AG08395 (cell line): Measurements from ENCODE around the gene BABAM1.

ENCODE experiments used
- DNase-seq: peaks from one replicate; pipeline ENCODE4 v3.0.0; 2012; ENCODE audit warnings: mixed read lengths, low spot score

The BABAM1 gene

DNA sequence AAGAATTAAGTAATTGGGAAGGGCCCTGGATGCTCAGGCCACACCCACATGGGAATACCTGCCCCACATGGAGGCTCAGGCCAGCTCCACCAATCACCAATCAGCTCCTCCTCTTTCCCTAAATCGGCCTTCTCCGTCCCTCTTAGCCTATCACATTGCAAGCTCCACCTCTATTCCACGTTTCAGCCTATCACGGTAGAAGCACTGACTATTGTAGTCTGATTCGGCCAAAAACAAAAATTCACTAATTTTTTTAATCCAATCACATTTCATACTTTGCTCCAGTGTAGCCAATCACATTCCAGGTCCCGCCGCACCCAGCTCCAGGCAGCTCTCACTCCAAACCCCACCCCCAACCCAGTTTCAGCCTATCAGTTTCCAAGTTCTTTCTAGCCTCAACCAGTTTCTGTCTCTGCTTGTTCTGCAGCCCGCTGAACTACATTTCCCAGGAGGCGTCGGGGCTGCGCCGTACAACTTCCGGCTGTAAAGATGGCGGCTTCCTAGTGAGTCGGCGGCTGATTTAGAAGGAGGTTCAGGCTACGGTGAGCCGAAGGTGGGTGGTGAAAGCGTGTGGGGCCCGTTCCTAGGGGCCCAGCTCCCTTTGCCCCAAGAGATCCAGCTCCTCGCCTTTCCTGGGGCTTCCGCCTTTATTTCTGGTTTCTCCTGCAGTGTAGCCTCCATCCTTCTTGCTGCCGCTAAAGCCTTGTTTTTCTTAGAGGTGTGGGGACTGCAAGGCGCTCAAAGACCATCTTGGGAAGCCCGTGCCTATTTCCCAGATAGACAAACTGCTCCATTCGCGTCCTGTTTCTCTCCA lies at the start of gene BABAM1:
Gene BABAM1 (plus strand): TSS at position 469 of the 814 bp plus-strand sequence. CDS start 1,364 bp downstream, outside the sequence.
- DNase-seq: peak; percentile 100

DNA sequence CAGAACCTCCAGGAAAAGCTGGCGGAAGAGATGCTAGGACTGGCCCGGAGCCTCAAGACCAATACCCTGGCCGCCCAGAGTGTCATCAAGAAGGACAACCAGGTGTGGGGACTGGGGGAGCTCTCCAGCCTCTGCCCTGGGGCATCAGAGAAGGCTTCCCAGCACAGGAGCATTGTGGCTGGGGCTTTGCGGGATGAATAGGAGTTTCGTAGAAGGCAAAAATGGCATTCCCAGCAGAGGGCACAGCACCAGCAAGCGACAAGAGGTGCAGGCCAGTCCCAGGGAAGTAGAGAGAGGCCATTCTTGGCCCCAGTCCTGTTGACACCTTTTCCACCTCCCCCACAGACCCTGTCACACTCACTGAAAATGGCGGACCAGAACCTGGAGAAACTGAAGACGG lies 48.0 kb upstream of the BABAM1 start:
- no peak for DNase-seq

DNA sequence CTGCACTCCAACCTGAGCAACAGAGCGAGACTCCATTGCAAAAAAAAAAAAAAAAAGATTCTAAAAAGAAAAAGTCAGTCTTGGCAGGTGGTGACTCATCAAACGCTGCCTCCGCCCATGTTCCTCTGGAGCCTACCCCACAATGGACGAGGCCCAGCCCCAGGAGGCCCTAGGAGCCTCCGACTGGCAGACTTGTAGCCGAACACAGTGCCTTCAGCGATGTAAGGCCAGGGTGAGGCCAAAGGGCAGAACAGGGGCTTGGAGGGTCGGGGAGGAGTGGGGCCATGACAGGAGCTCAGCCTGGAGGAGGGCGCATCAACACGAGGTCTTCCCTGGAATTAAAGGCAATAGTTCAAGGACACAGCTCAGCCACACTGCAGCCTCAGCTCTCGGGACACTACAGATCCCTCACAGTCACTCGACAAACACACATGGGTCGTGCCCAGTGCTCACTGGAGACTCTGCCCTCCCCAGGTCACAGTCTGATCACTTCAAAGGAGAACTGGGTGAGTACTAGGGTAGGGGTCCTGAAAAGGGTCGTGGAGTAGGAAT lies 47.0 kb upstream of the BABAM1 start:
- peak; percentile 71 for DNase-seq

DNA sequence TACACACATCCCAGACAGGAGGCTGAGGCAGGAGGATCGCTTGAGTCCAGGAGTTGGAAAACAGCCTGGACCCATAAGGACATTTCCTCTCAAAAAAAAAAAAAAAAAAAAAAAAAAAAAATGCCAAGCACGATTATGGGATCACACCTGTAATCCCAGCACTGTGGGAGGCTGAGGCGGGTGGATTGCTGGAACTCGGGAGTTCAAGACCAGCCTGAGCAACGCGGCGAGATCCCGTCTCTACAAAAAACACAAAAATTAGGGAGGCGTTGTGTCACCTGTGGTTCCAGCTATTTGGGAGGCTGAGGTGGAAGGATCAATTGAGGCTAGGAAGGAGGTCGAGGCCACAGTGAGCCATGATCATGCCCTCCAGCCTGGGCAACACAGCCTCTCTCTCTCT lies 42.2 kb upstream of the BABAM1 start:
- no peak for DNase-seq

GRCh38 chr19:17226002-17226933 lies 41.0 kb upstream of the BABAM1 start, which contains the start of gene OCEL1:
OCEL1 (plus strand) TSS chr19:17226226; CDS start chr19:17226248, 22 bp downstream.
- DNase-seq: peak; percentile 97

DNA sequence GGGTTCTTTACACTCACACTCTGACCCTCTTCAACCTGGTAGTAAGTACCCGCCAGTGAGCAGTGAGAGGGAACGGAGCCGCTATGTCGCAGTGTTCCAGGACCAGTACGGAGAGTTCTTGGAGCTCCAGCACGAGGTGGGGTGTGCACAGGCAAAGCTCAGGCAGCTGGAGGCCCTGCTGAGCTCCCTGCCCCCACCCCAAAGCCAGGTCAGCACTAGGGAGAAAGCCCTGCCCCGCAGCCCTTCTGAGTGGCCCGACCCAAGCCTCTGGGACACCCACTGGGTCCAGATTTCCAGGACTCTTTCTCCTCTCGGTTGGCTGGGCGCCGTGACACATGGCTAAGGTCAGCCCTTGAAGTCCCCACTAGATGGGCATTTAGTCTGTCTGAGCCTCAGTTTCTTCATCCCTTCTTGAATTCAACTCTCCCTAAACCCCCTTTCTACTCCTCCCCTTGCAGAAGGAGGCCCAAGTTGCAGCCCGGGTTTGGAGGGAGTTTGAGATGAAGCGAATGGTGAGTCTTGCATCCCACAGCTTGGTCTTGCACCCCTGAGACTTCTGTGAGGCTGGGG lies 39.4 kb upstream of the BABAM1 start:
- DNase-seq: no peak

DNA sequence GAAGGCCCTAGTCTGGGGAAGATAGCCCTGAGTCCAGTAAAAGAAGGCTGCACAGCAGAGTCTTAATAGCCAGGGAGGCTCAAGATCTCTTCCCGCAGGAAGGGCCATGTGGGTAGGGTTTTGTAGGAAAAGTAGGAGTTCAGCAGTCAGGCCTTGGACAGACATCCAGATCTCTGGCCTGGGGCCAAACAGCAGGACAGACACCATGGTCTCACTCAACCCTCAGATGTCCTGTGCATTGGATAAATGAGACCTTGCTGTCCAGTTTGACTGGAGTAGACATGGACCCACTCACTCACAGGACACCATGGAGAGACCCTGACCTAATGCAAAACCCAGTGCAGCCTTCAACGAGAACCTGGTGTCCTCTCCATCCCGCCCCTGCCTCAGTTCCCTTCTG lies 37.4 kb upstream of the BABAM1 start:
- DNase-seq: no peak

DNA sequence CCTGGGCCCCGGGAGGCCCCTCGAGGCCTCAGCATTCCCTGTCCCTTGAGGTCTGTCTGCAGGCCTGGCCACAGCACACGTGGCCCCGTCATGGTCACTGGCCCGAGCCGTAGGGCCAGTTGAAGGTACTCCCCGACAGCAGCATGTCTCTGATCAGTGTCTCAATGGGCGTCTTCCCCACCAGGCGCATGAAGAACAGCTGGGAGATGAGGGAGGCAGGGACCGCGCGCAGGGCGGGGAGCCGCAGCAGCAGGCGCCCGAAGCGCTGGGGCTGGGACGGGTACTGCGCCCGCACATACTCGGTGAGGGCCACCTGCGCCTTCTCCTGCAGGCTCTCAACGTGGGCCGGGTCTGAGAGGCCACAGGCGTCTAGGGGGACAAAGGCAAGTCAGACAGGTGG lies 35.0 kb upstream of the BABAM1 start:
- no peak for DNase-seq

GRCh38 chr19:17234911-17235299 lies 32.3 kb upstream of the BABAM1 start:
- peak; percentile 58 for DNase-seq

GRCh38 chr19:17235300-17235970 lies 31.8 kb upstream of the BABAM1 start:
- DNase-seq: peak; percentile 47

GRCh38 chr19:17235971-17236777 lies 31.1 kb upstream of the BABAM1 start:
- DNase-seq: no peak

GRCh38 chr19:17236811-17237543 lies 30.3 kb upstream of the BABAM1 start:
- DNase-seq: no peak

GRCh38 chr19:17237747-17238706 lies 29.2 kb upstream of the BABAM1 start:
- no peak for DNase-seq

GRCh38 chr19:17240062-17240752 lies 27.0 kb upstream of the BABAM1 start:
- no peak for DNase-seq

DNA sequence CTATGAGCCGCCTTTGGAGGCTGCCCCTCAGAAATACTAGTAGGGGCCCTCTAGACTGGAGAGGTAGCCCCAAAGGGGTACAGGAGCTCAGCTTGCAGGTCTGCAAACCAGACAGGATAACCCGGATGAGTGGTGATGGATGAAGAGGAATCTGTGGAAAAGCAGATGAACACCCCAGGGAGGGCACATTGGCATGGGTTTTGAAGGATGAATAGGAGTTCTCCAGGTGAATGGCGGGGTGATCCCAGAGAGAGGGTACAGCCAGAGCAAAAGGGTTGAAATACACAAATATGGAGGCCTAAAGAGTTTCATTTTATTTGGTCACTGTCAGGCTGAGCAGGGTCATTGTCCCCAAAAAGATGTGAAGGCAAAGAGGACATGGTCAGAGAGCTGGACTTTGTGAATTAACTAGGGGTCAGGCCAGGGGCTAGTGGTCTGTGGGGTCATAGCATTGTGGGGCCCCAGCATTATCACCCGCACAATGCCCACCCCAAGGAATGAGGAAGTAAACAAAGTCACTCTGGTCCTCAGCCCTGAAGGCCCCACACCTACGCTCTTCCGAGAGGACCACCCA lies 26.3 kb upstream of the BABAM1 start:
- no peak for DNase-seq

DNA sequence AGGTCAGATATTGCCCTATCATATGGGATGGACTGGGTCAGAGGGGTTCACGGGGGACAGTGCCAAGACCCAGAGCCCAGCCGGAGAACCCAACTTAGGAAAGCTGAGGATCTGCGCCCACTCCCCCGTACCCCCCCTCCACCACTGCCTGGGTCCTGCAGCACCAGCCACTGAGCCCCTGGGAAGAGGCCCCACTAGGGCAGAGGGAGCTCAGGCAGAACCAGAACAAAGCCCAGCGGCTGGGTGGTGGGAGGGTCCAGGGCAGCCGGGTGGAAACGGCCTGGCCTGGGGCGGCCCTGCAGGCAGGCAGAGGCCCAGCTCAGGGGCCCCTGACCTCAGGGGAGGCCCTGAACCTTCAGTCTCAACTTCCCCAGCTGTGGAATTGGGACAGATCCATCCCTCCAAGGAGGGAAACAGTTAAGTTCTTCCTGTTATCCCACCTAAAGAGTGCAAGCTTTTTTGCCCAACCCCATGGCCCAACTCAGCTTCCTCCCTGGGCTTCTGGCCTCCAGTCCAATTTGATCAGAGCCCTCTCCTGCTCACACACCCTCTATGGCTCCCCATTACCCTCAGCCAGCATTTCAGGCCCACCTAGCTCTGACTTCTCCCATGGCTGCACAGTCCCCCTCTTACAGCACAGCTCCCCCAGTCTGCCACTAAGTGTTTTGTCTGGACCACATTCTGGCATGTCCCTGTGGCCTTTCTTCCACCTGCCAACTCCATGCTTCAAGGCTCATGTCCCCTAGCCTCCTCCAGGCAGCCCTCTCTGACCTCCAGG lies 24.6 kb upstream of the BABAM1 start:
- DNase-seq: no peak

- no peak for DNase-seq
Observed at GRCh38 chr19:17243211-17243829, 23.9 kb upstream of the BABAM1 start.
